ENCODE results near the gene FLT1. TPM values are rescaled to one million over a fixed set of nuclear protein-coding genes. Genes with fewer than 3 reads are reported as not detected.

The FLT1 gene
- total RNA-seq, 1 donor from 2014 or later = 0.60 TPM

DNA sequence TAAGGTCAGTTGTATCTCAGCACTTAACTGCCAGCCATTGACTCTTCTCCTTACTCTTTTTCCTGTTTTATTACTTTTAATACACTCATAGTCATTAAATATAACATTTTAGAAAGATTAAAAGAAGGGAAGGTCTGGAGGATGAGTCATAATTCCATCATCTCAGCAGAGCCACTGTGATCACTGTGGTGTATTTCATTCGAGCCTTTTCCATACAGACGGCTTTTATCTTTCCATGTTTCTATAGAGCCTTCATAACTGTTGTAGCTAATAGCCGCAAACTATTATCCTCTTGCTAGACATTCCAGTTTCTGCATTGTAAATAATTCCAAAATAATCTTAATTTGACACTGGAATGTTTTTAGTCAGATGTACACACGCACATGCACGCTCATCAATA lies 4.7 kb upstream of the FLT1 start:
- H3K27ac Mint-ChIP-seq (ENCODE audit: unreplicated experiment) = no peak overlapping the region
- H3K9me3 Mint-ChIP-seq (ENCODE audit: low read depth) = no peaks in the 10 kb centered on the region
- DNase-seq (ENCODE audit: low spot score) = no peak
- TF ChIP-seq, protein P1, sequence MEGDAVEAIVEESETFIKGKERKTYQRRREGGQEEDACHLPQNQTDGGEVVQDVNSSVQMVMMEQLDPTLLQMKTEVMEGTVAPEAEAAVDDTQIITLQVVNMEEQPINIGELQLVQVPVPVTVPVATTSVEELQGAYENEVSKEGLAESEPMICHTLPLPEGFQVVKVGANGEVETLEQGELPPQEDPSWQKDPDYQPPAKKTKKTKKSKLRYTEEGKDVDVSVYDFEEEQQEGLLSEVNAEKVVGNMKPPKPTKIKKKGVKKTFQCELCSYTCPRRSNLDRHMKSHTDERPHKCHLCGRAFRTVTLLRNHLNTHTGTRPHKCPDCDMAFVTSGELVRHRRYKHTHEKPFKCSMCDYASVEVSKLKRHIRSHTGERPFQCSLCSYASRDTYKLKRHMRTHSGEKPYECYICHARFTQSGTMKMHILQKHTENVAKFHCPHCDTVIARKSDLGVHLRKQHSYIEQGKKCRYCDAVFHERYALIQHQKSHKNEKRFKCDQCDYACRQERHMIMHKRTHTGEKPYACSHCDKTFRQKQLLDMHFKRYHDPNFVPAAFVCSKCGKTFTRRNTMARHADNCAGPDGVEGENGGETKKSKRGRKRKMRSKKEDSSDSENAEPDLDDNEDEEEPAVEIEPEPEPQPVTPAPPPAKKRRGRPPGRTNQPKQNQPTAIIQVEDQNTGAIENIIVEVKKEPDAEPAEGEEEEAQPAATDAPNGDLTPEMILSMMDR (IDR thresholded peaks at IDR 0.05) = no peak
- H3K4me1 Mint-ChIP-seq (ENCODE audit: low read depth) = peaks cover 8% of the 10 kb centered on the region
- no peak overlapping the region for H3K4me3 Mint-ChIP-seq (ENCODE audit: unreplicated experiment)
- peaks cover 15% of the 10 kb centered on the region for H3K27me3 Mint-ChIP-seq (ENCODE audit: low read depth)
- H3K36me3 Mint-ChIP-seq (ENCODE audit: low read depth) = no peaks in the 10 kb centered on the region

DNA sequence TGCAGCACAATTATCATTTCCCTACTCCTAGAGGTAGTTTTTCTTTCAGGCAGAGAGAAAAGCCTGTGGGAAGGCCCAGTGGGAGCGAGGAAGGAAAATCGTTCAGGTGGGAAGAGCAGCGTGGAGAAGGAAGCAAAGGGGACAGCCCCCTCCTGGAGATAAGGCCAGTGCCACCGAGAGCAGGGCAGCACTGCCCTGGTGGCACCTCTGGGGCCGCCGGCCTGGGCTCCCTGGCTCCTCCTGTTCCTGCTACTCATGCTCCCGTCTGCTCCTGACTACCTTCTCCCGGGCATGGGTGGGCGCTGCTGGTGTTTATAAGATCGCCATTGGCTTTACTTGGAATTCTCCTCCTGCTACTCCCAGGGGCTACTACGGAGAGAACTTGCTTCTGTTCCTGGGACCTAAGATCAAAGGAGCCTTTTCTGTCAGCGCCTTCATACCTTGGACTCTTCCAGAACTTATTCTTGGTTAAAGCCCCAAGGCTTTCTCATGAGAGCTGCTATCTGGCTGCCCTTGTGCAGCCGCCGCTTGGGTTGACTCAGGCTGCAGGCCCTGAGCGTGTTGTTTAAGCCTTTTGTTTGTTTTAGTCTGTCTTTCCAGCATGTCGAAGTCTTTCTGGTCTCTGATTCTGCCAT lies 3.7 kb upstream of the FLT1 start:
- peaks cover 17% of the 10 kb centered on the region for H3K27me3 Mint-ChIP-seq (ENCODE audit: low read depth)
- no peak for DNase-seq (ENCODE audit: low spot score)
- TF ChIP-seq, protein P1 (IDR thresholded peaks at IDR 0.05) = no peak
- H3K9me3 Mint-ChIP-seq (ENCODE audit: low read depth) = no peaks in the 10 kb centered on the region
- peaks cover 10% of the 10 kb centered on the region for H3K4me1 Mint-ChIP-seq (ENCODE audit: low read depth)
- no peak overlapping the region for H3K4me3 Mint-ChIP-seq (ENCODE audit: unreplicated experiment)
- H3K27ac Mint-ChIP-seq (ENCODE audit: unreplicated experiment) = no peak overlapping the region
- H3K36me3 Mint-ChIP-seq (ENCODE audit: low read depth) = no peaks in the 10 kb centered on the region

DNA sequence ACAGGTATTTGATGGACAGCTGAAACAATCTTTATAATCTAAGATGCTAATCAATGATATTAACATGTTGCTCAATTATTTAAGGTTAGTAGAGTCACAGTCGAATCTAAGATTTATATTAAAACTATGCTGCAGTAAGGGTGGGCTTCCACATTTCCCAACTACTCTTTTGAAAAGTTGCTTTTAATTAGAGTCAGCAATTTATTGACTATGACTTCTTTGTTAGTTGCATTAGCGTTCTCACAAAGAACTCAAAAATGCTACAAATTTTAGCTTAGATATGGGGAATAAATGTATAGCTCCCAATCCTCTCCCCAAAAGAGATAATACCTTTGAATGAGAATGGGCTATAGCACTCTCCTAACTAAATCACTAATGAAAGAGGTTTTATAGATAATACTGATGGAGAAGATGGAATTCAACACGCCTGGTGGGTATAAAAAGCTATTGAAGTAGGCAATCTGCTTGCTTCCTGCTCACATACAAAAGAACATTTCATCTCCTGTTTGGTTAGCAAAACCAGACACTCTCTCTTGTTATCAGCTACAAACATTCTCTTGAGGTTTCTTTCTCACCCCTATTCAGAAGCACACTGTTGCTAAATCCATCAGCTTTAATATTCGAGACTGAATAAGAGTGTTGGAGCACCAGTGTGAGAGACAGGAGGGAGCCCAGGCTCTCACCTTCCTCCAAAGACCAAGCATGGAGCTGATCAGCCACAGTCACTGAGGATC lies 2.4 kb upstream of the FLT1 start:
- Mint-ChIP-seq H3K4me1 (ENCODE audit: low read depth) (peaks cover 11% of the 10 kb centered on the region), H3K9me3 (ENCODE audit: low read depth) (no peaks in the 10 kb centered on the region), H3K36me3 (ENCODE audit: low read depth) (no peaks in the 10 kb centered on the region), H3K27ac (ENCODE audit: unreplicated experiment) (no peak overlapping the region), H3K4me3 (ENCODE audit: unreplicated experiment) (no peak overlapping the region), H3K27me3 (ENCODE audit: low read depth) (peaks cover 25% of the 10 kb centered on the region)
- no peak for DNase-seq (ENCODE audit: low spot score)
- TF ChIP-seq, protein P1 (IDR thresholded peaks at IDR 0.05) = no peak

DNA sequence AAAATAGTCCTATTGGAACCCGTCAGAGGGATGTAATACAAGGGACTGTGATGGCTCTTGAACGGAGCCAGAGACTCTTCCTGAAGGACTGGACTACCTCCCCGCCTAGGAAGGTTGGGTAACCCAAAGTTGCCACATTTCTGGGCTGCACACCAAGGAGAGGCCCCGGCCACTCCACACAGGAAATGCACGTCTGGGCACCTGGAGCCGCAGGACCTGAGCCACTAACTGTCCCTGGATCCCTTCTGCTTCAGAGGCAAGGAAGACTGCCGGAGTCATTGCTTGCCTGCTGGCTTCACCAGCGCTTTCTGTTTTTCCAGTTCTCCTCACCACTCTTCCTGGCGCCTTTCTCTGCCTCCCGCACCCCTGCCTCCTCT lies 1.2 kb upstream of the FLT1 start:
- peaks cover 11% of the 10 kb centered on the region for H3K4me1 Mint-ChIP-seq (ENCODE audit: low read depth)
- no peak overlapping the region for H3K27ac Mint-ChIP-seq (ENCODE audit: unreplicated experiment)

DNA sequence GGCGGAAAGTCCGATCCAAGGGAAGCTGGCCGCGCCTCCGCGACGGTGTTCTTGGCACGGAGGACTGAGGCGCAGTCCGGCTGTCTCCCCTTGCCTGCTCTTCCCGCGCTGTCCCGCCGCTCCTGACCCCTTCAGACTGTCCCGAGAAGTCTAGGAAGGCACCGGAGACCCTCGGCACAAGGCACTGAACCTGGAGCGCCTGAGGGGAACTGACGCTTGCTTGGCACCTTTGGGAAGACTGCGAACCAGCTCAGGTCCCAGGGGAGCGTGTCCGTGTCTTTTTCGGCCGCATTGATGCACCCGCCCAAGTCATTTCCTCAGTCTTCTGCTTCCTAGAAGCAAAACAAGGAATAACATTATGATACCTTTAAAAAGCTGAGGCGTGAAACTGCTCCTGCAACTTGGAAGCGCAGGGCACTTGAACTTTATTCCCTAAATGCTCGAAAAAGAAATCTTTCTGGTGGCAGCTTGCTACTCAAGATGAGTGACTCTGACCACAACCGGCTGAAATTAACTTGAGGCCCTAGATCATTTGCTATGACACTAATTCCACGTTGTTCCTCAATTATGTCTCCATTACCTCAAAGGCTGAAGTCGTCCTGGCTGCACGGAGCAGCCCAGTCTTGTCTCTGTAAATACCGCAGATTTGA lies 735 bp upstream of the FLT1 start:
- TF ChIP-seq, protein P1 (IDR thresholded peaks at IDR 0.05) = no peak
- H3K4me3 Mint-ChIP-seq (ENCODE audit: unreplicated experiment) = peak overlapping the region; percentile 61
- no peaks in the 10 kb centered on the region for H3K9me3 Mint-ChIP-seq (ENCODE audit: low read depth)
- peaks cover 31% of the 10 kb centered on the region for H3K27me3 Mint-ChIP-seq (ENCODE audit: low read depth)
- no peaks in the 10 kb centered on the region for H3K36me3 Mint-ChIP-seq (ENCODE audit: low read depth)
- no peak overlapping the region for H3K27ac Mint-ChIP-seq (ENCODE audit: unreplicated experiment)
- peaks cover 11% of the 10 kb centered on the region for H3K4me1 Mint-ChIP-seq (ENCODE audit: low read depth)
- no peak for DNase-seq (ENCODE audit: low spot score)

More for the DNA sequence above, 1.2 kb upstream of the FLT1 start:
- no peaks in the 10 kb centered on the region for H3K36me3 Mint-ChIP-seq (ENCODE audit: low read depth)
- TF ChIP-seq, protein P1 (IDR thresholded peaks at IDR 0.05) = no peak
- DNase-seq (ENCODE audit: low spot score) = no peak
- no peak overlapping the region for H3K4me3 Mint-ChIP-seq (ENCODE audit: unreplicated experiment)
- H3K9me3 Mint-ChIP-seq (ENCODE audit: low read depth) = no peaks in the 10 kb centered on the region
- peaks cover 28% of the 10 kb centered on the region for H3K27me3 Mint-ChIP-seq (ENCODE audit: low read depth)

Measured in chondrocyte (in vitro differentiated cells).